Measurements from ENCODE around the gene ATP11A.

ATP11A gene

GRCh38 chr13:112803422-112803821 is 113.6 kb downstream of the ATP11A start:
- DNase-seq: no peak

- DNase-seq: no peak
Observed at GRCh38 chr13:112804374-112804773, 114.5 kb downstream of the ATP11A start.

- no peak for DNase-seq
Observed at GRCh38 chr13:112806739-112807652, 117.2 kb downstream of the ATP11A start.

GRCh38 chr13:112807653-112808376 is 118.0 kb downstream of the ATP11A start:
- DNase-seq: no peak

- no peak for DNase-seq
Observed at GRCh38 chr13:112808377-112809140, 118.7 kb downstream of the ATP11A start.

DNA sequence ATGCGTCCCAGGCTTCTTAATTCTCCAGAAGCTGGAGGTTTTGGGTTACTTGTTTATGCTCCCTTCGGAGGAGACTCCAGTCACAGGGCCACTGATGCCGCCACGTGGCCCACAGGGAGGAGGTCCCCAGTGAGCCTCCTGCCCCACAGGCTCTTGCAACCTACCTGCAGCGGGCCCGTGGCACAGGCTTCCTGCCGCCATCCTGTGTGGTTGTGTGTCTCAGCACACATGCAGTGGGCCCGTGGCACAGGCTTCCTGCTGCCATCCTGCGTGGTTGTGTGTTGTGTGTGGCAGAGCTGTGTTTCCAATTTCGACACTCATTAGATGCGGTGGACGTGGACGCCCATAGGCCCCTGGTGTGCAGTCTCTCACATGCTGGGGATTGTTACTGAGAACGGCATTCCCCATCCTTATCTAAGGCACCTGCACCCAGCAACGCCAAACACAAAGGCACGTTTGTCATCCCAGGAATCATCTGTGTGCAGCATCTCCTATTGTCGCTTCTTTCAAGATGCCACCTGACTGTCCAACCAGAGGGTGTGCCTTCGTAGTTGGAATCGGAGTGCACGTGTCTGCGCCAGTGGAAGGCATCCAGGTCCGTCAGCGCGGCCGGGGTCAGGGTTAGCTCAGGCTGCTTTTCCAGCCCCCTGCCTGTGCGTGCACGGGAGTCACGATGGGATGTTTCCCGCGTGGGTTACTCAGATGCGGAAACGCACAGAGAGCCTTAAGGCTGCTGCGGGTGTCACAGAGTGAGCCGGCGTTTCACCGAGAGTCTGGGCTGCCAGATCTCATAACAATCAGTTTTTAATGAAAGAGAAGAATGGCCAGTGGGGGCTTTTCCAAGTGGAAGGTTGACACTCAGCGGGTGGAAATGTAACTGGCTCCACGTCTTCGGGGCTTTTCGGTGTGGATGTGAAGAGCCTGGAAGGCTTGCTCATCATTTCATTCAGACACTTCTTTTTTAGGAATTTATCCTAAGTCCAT is 119.8 kb downstream of the ATP11A start:
- no peak for DNase-seq

- no peak for DNase-seq
Observed at GRCh38 chr13:112810608-112811007, 120.8 kb downstream of the ATP11A start.

DNA sequence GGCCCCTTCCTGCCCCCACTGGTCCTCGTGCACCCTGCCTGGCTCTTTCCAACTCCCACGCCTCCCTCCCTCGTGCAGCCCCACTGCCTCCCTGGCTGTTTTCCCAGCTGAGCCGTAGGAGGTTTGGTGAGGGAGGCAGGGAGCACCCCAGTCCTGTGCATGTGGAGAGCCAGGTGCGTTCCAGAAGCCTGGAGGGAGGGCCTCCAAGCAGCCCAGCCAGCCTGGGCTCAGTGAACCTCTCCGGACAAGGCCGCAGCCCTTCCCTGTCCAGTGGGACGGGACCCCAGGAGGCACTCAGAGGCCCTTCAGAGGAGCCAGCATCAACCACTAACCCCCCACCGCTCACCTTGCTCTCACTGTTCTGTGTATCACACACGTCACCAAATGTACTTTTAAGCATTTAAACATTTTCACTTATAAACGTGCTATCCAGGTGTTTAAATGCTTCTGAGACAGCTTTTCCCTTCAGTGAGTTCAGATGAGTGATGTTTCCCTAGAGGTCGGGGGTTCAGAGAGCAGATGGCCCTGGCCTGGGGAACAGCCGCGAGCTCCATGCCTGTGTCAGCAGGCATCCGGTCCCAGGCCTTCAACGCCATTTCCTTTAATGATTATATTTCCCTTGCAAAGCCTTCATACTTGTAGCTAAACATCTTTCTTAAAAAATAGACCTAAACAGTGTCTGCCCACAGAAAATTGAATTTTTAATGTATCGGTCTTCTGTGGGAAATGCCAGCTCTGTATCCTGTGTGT is 122.6 kb downstream of the ATP11A start:
- DNase-seq: peak; percentile 58

DNA sequence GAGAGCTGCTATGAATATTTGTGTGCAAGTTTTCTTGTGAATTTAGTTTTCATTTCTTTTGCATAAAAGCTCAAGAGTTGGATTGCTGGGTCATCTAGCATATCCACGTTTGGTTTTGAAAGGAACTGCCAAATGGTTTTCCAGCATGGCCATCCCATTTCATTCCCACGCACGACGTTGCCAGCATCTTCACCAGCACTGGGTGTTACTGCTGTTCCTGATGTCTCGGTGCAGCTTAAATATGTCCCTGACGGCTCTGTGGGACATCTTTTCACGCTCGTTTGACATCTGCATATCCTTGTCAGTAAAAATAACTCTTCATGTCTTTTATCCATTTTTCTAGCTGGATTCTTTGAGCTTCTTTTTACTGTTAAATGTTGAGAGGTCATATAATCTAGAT is 123.7 kb downstream of the ATP11A start:
- no peak for DNase-seq

DNA sequence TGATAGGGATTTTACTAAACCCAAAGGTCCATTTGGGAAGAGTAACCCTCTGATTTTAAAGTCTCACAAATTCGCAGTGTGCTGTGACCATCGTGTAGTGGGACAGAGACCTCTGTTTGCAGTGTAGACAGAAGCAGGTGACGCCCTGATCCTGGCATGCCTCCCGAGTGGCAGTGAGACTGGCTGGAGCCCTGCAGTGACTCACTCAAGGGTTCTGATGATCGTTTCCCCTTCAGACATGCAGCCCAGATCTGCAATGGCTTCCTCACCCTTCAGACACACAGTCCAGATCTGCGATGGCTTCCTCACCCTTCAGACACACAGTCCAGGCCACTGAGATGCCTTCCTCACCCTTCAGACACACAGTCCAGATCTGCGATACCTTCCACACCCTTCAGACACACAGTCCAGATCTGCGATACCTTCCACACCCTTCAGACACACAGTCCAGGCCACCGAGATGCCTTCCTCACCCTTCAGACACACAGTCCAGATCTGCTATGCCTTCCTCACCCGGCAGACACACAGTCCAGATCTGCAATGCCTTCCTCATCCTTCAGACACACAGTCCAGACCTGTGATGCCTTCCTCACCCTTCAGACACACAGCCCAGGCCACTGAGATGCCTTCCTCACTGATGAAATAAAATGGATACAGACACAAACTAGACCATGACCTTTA is 125.2 kb downstream of the ATP11A start:
- DNase-seq: peak; percentile 44

DNA sequence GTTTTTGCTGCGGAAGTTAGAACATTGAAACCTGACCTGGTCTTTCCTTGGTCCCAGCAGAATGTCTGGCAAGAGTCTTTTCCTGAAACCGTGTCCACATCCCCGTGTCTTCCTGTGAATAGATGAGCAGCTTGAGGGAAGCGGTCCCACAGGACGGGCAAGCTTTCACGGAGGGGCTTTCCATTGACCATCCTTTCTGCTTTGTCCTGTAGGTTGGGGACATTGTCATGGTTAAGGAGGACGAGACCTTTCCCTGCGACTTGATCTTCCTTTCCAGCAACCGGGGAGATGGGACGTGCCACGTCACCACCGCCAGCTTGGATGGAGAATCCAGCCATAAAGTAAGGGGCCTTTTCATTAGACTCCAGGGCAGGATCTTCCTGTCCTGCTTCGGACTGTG is 126.0 kb downstream of the ATP11A start:
- no peak for DNase-seq

GRCh38 chr13:112818040-112818697 is 128.3 kb downstream of the ATP11A start:
- DNase-seq: no peak

DNA sequence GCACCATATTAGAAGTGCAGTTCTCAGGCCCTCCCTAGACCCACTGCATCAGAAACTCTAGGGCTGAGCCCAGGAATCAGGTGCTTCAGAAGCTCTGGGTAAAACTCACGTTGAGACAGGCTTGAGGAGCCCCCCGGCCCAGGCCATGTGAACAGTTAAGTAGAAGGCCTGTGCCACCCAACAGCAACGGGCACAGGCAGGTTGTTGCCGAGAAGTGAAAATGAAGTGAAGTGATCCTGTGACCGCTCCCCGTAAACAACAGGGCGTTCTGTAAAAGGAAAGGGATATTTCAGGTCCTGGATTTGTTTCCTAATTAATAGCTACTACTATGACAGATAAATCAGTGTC is 128.8 kb downstream of the ATP11A start:
- DNase-seq: no peak

DNA sequence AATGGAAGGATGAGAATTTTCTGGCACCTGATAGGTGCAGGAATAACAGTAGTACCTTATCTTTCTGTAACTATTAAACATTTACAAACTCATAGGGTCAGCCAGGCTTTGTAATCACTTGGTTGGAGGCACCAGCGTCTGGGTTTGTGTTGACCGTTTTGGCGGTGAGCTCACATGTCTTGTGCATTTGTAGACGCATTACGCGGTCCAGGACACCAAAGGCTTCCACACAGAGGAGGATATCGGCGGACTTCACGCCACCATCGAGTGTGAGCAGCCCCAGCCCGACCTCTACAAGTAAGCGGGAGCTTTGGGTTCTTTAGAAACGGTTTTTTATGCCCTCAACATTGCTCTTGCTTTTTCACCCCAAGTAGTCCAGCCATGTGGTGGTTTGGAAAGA is 129.3 kb downstream of the ATP11A start:
- no peak for DNase-seq

DNA sequence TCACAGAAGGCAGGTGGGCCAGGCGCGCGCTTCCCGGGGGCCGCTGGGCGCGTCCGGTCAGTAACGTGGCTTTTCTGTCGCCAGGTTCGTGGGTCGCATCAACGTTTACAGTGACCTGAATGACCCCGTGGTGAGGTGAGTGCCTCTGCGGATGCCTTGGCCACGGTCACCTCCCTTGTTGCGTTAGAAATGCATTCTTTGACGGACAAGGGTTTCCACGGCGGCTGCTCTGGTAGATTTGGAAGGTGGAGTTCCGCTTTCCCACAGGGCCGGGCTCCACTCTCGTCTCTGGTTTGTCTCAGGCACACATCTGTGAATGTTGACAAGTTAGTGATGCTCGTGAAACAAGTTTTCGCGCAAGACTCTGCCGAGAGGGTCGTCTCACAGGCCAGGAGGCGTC is 130.0 kb downstream of the ATP11A start:
- DNase-seq: no peak

GRCh38 chr13:112820318-112820717 is 130.5 kb downstream of the ATP11A start:
- no peak for DNase-seq

DNA sequence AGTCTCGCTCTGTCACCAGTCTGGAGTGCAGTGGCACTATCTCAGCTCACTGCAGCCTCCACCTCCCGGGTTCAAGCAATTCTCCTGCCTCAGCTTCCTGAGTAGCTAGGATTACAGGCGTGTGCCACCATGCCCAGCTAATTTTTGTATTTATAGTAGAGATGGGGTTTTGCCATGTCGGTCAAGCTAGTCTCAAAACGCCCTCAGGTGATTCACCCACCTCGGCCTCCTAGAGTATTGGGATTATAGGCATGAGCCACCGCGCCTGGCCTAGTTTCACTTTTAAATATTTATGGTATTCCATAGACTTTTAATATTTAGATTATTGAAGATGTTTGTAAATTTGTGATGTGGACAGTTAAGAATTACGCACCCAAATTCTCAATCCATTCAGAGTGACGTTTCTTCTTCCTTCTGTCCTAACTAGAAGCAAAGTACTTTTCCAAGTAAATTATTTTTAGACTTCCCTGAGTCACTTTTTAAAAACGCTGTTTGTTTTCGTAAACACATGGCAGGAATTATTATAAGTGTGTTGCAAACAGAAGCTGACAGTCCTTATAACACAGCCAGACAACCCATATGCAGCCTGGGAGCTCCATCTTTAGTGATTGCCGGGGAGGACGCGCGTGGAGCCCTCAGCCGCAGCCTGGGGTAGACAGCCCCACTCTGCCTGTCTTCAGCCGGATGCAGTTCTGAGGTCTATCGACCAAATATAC is 131.7 kb downstream of the ATP11A start:
- no peak for DNase-seq

DNA sequence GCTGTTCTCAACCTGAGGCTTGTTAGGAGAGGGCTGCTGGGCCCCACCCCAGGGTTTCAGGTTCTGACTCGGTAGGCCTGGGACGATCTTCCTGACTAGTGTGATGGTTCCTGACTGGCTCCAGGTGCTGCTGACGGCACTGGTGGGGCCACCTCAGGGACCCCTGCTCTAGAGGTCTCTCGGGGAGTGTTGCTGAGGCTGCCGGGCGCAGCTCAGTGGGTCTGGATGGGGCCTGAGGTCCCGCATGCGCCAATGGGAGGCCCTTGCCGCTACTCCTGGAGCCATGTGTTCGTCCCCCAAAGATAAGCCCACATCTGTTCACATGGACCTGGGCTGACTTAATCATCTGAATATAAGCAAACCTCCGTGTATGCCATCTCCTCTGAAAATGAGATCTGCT is 133.0 kb downstream of the ATP11A start:
- DNase-seq: no peak

DNA sequence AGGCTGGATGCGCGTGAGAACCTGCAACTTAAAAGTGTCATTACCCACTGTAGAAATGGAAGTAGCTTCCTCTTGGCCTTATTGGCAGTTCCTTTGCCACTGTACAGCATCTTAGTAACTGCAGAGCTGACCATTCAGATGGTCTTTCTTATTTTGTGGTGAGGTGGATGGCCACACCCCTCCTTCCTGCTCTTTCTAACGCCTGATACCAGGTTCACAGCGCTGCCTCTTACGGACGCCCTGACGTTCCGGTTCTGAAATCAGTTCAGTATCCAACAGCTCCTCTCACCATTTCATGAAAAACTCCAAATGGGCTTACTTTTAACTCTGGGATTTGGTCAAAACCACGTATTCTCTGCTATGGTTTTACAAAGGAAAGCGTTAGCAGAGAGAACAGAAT is 134.6 kb downstream of the ATP11A start:
- DNase-seq: no peak

DNA sequence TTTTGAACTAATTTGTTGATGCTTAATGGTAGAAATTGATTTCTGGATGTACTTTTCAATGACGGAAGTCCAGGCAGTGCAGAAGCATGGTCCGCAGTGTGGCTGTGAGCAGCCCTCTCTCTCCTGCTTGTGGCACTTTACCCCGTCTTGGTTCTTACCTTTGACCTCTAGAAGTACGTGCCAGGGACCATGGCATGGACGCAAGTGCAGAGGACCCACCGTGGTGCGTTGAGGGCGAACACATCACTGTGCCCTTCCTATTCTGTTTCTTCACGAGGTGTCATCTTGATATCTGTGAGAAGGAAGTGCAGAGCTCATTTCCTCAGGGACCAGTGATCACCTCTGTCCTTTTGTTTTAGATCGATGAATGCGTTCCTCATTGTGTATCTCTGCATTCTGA is 135.2 kb downstream of the ATP11A start:
- DNase-seq: no peak

Data from COR-L47 (cell line).